Gastrocnemius medialis (tissue), 4 donors: ENCODE data around the gene HDGFL2. TPM values are rescaled to one million over a fixed set of nuclear protein-coding genes. Genes with fewer than 3 reads are reported as not detected.

Experiments
- ATAC-seq, 2 donors: fragments of 150-250 bp; one replicate each; pipeline ENCODE4 v1.9.1; 2016
- DNase-seq, 2 donors: peaks; one replicate each; pipeline ENCODE4 v3.0.0-alpha.2; 2019
- H3K27ac ChIP-seq, 4 donors: fragments of 200-600 bp; sonication (generic); 1 replicate in 1 of 4; 2 replicates in 3 of 4; pipeline ENCODE4 v1.5.1; 2016 to 2018; ENCODE audit warnings: mild to moderate bottlenecking in 2 of 4, moderate library complexity in 1 of 4
- H3K27me3 ChIP-seq, 3 donors: fragments of 200-600 bp; sonication (generic) in 2 of 3; 1 replicate in 1 of 3; 2 replicates in 2 of 3; pipeline versions ENCODE4 v1.5.1 to v1.6.0; 2016 to 2019; ENCODE audit warnings: mild to moderate bottlenecking in 1 of 3, moderate library complexity in 1 of 3
- H3K36me3 ChIP-seq, 2 donors: fragments of 200-600 bp; sonication (generic) in 1 of 2; one replicate each; pipeline ENCODE4 v1.5.1; 2017 to 2018
- H3K4me1 ChIP-seq, 2 donors: fragments of 200-600 bp; sonication (generic) in 1 of 2; one replicate each; pipeline ENCODE4 v1.5.1; 2016 to 2017; ENCODE audit warnings: mild to moderate bottlenecking in 2 of 2
- H3K4me3 ChIP-seq, 4 donors: fragments of 200-600 bp; sonication (generic) in 3 of 4; 1 replicate in 1 of 4; 2 replicates in 3 of 4; pipeline ENCODE4 v1.5.1; 2016 to 2019; ENCODE audit warnings: mild to moderate bottlenecking in 2 of 4
- H3K9me3 ChIP-seq, 3 donors: fragments of 200-600 bp; sonication (generic) in 2 of 3; 1 replicate in 1 of 3; 2 replicates in 2 of 3; pipeline ENCODE4 v1.5.1; 2016 to 2019
- POLR2A ChIP-seq, 2 donors: fragments of 450-650 bp; IDR thresholded peaks; one replicate each; pipeline ENCODE4 v1.6.1; 2017; ENCODE audit warnings: antibody characterized with exemption in 2 of 2, mild to moderate bottlenecking in 2 of 2, moderate library complexity in 2 of 2
- in situ Hi-C, 4 donors: fragments of 200-750 bp; cut with MboI; loops; one replicate each; pipeline versions ENCODE4 v1.15.0 to v1.8.0; 2017; ENCODE audit warnings: low sequenced_read_pairs in 4 of 4
- intact Hi-C: fragments of 100-400 bp; cut with DNase I; formaldehyde crosslinking; loops from one replicate; pipeline ENCODE4 v1.15.1; 2023; ENCODE audit warnings: low total_unique reads
- total RNA-seq, 4 donors: library from RNA; depleted of rRNA; stranded (reverse); fragments of >200 nt; gene quantifications; one replicate each; pipeline versions ENCODE4 v1.1.0 to v1.2.3, GENCODE V29; 2016
- TF ChIP-seq, protein P1 (sequence below), 5 experiments: fragments of 450-650 bp in 3 of 5; fragments of 200-600 bp in 2 of 5; sonication (generic) in 2 of 5; IDR thresholded peaks in 4 of 5; conservative IDR thresholded peaks in 1 of 5; 1 replicate in 4 of 5; 2 replicates in 1 of 5; pipeline ENCODE4 v1.5.1; 2016 to 2019; ENCODE audit warnings: antibody characterized with exemption in 5 of 5, mild to moderate bottlenecking in 3 of 5, moderate library complexity in 3 of 5

Gene HDGFL2
- total RNA-seq, 4 donors from 2014 or later = 46.5 to 83.2 (median 56.1) TPM

- Histone ChIP-seq H3K27me3 (no peaks in the 10 kb centered on the region), H3K9me3 (no peaks in the 10 kb centered on the region), H3K27ac (peak overlapping the region in 3 of 4 donors; percentile 36 to 99 (median 70)), H3K4me3 (no peak overlapping the region), H3K4me1 (peaks cover 27 to 29% of the 10 kb centered on the region in 2 donors), H3K36me3 (peaks cover 0 to 58% of the 10 kb centered on the region in 2 donors)
- no peak for TF ChIP-seq POLR2A (IDR thresholded peaks at IDR 0.05)
- TF ChIP-seq, protein P1, sequence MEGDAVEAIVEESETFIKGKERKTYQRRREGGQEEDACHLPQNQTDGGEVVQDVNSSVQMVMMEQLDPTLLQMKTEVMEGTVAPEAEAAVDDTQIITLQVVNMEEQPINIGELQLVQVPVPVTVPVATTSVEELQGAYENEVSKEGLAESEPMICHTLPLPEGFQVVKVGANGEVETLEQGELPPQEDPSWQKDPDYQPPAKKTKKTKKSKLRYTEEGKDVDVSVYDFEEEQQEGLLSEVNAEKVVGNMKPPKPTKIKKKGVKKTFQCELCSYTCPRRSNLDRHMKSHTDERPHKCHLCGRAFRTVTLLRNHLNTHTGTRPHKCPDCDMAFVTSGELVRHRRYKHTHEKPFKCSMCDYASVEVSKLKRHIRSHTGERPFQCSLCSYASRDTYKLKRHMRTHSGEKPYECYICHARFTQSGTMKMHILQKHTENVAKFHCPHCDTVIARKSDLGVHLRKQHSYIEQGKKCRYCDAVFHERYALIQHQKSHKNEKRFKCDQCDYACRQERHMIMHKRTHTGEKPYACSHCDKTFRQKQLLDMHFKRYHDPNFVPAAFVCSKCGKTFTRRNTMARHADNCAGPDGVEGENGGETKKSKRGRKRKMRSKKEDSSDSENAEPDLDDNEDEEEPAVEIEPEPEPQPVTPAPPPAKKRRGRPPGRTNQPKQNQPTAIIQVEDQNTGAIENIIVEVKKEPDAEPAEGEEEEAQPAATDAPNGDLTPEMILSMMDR (IDR thresholded peaks at IDR 0.05 in 4 of 5, conservative IDR thresholded peaks at IDR 0.05 in 1 of 5) = no peak
- ATAC-seq = no peak
- DNase-seq = no peak
- intact Hi-C loops (no loop called here), in situ Hi-C loops (no loop called here)
Measured at GRCh38 chr19:4503825-4504170, 31.7 kb downstream of the HDGFL2 start.

DNA sequence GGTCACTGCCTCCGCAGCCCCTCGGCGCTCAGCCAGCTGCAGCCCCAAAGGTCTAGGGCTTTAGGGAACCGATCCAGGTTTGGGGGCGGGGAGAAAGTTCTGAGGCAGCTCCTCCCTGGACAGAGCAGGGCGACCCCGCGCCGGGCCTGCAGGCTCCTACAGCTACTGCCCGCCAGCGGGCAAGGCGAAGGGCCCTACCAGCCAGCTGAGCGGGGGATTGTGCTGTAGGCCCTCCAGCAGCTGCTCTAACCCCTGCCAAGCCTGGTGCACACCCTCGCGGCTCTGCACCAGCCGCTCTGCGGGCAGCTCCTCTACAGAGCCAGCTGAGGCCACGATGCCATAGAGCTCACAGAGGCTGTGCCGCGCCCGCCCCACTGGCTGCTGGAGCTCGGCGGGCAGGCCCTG, 32.2 kb downstream of the HDGFL2 start:
- H3K27me3 ChIP-seq = no peaks in the 10 kb centered on the region
- in situ Hi-C loops = no loop called here
- ATAC-seq = no peak
- no peaks in the 10 kb centered on the region for H3K9me3 ChIP-seq
- peaks cover 0 to 56% of the 10 kb centered on the region in 2 donors for H3K36me3 ChIP-seq
- intact Hi-C loops = no loop called here
- H3K4me1 ChIP-seq = peaks cover 28 to 32% of the 10 kb centered on the region in 2 donors
- no peak overlapping the region for H3K4me3 ChIP-seq
- DNase-seq = no peak
- TF ChIP-seq, protein P1 (IDR thresholded peaks at IDR 0.05 in 4 of 5, conservative IDR thresholded peaks at IDR 0.05 in 1 of 5) = no peak
- no peak for TF ChIP-seq POLR2A (IDR thresholded peaks at IDR 0.05)
- peak overlapping the region; percentile 36 to 99 (median 72) for H3K27ac ChIP-seq

GRCh38 chr19:4504891-4505569, 32.9 kb downstream of the HDGFL2 start:
- DNase-seq (no peak), ATAC-seq (peak in 1 of 2 donors; percentile 19)
- H3K9me3 ChIP-seq = no peaks in the 10 kb centered on the region
- H3K27me3 ChIP-seq = no peaks in the 10 kb centered on the region
- peaks cover 34 to 37% of the 10 kb centered on the region in 2 donors for H3K4me1 ChIP-seq
- TF ChIP-seq POLR2A (IDR thresholded peaks at IDR 0.05) = no peak
- TF ChIP-seq, protein P1 (IDR thresholded peaks at IDR 0.05 in 4 of 5, conservative IDR thresholded peaks at IDR 0.05 in 1 of 5) = no peak
- peaks cover 0 to 61% of the 10 kb centered on the region in 2 donors for H3K36me3 ChIP-seq
- peak overlapping the region; percentile 36 to 99 (median 72) for H3K27ac ChIP-seq
- in situ Hi-C loops (no loop called here), intact Hi-C loops (no loop called here)
- no peak overlapping the region for H3K4me3 ChIP-seq

DNA sequence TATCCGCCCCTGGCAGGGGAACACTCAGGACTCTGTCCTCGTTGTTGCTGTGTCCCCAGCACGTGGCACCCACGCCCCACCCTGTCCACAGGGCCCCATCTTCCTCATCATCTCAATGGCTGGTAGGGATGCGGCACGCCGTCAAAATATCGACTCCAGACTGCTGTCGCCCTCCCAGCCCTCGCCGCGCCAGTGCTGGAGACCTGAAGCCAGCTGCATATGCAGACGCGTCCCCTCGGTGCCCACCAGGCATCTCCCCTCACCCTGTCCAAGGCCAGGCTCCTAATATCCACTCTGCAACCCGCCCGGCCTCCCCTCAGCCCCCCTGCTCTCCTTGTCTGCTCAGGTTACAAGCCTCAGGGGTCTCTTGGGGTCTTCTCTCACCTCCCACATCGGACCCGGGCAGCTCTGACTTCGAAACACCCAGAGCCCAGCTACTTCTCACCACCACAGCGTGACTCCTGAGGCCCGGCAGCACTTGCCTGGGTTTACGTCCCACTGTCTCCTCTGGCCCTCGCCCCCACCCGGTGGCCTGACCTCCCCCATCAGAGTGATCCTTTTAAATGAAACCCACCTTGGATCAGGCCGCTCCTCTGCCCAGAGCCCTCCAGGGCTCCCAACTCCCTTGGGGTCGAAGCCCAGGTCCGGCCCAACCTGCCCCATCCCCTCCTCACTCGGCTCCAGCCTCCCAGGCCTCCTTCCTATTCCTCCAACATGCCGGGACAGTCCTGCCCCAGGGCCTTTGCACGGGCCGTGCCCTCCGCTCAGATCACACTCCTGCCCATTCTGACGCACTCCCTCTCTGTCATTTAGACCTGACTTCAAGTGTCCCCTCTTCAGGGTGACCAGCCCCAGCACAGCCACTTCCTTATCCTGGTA, 33.7 kb downstream of the HDGFL2 start:
- intact Hi-C loops (no loop called here), in situ Hi-C loops (no loop called here)
- TF ChIP-seq, protein P1 (IDR thresholded peaks at IDR 0.05 in 4 of 5, conservative IDR thresholded peaks at IDR 0.05 in 1 of 5) = no peak
- no peak for TF ChIP-seq POLR2A (IDR thresholded peaks at IDR 0.05)
- Histone ChIP-seq H3K4me3 (no peak overlapping the region), H3K9me3 (no peaks in the 10 kb centered on the region), H3K36me3 (peaks cover 0 to 61% of the 10 kb centered on the region in 2 donors), H3K27ac (peak overlapping the region; percentile 51 to 99 (median 72)), H3K4me1 (peaks cover 34 to 42% of the 10 kb centered on the region in 2 donors), H3K27me3 (no peaks in the 10 kb centered on the region)
- DNase-seq = no peak
- ATAC-seq = no peak
